ENCODE measurements around the gene LRRC46. TPM values are rescaled to one million over a fixed set of nuclear protein-coding genes. Genes with fewer than 3 reads are reported as not detected.

Gene LRRC46
- total RNA-seq, 1 donor from 2014 or later, result not detected

GRCh38 chr17:47850692-47851573 lies 19.5 kb downstream of the LRRC46 start, which contains the start of gene SP6:
TSS of gene SP6 (minus strand) at chr17:47851163. CDS start at chr17:47848429, 2,734 bp downstream.
- peak; percentile 60 to 75 for DNase-seq (ENCODE audit: low read depth in 2 of 2)

- DNase-seq (ENCODE audit: low read depth in 2 of 2), result no peak
Observed at GRCh38 chr17:47851764-47852112, 20.3 kb downstream of the LRRC46 start.

GRCh38 chr17:47852113-47852949 lies 20.9 kb downstream of the LRRC46 start:
- no peak for DNase-seq (ENCODE audit: low read depth in 2 of 2)

- DNase-seq (ENCODE audit: low read depth in 2 of 2), result peak in 1 of 2 donors; percentile 59
Observed at GRCh38 chr17:47853616-47854015, 22.1 kb downstream of the LRRC46 start.

- DNase-seq (ENCODE audit: low read depth in 2 of 2), result peak; percentile 32 to 57
Observed at GRCh38 chr17:47855737-47856136, 24.3 kb downstream of the LRRC46 start.

GRCh38 chr17:47856830-47857229 lies 25.4 kb downstream of the LRRC46 start:
- no peak for DNase-seq (ENCODE audit: low read depth in 2 of 2)

GRCh38 chr17:47857551-47858455 lies 26.3 kb downstream of the LRRC46 start:
- no peak for DNase-seq (ENCODE audit: low read depth in 2 of 2)

GRCh38 chr17:47860386-47860785 lies 28.9 kb downstream of the LRRC46 start:
- DNase-seq (ENCODE audit: low read depth in 2 of 2), result no peak

GRCh38 chr17:47862621-47863440 lies 31.4 kb downstream of the LRRC46 start:
- DNase-seq (ENCODE audit: low read depth in 2 of 2), result peak in 1 of 2 donors; percentile 51

- DNase-seq (ENCODE audit: low read depth in 2 of 2), result no peak
Observed at GRCh38 chr17:47864791-47865216, 33.3 kb downstream of the LRRC46 start.

- no peak for DNase-seq (ENCODE audit: low read depth in 2 of 2)
Observed at GRCh38 chr17:47866941-47867340, 35.5 kb downstream of the LRRC46 start.

- no peak for DNase-seq (ENCODE audit: low read depth in 2 of 2)
Observed at GRCh38 chr17:47867813-47868533, 36.5 kb downstream of the LRRC46 start.

GRCh38 chr17:47869114-47869513 lies 37.6 kb downstream of the LRRC46 start:
- DNase-seq (ENCODE audit: low read depth in 2 of 2), result no peak

GRCh38 chr17:47870056-47870455 lies 38.6 kb downstream of the LRRC46 start:
- DNase-seq (ENCODE audit: low read depth in 2 of 2), result no peak

- DNase-seq (ENCODE audit: low read depth in 2 of 2), result no peak
Observed at GRCh38 chr17:47871048-47871447, 39.6 kb downstream of the LRRC46 start.

GRCh38 chr17:47872019-47872650 lies 40.7 kb downstream of the LRRC46 start:
- no peak for DNase-seq (ENCODE audit: low read depth in 2 of 2)

GRCh38 chr17:47872651-47873161 lies 41.2 kb downstream of the LRRC46 start:
- DNase-seq (ENCODE audit: low read depth in 2 of 2), result no peak

- no peak for DNase-seq (ENCODE audit: low read depth in 2 of 2)
Observed at GRCh38 chr17:47873200-47874090, 42.0 kb downstream of the LRRC46 start.
